ENCODE measurements around the gene BACH2. TPM values are rescaled to one million over a fixed set of nuclear protein-coding genes. Genes with fewer than 3 reads are reported as not detected.

BACH2 gene
- total RNA-seq, 1 donor from 2014 or later: 90.4 TPM

DNA sequence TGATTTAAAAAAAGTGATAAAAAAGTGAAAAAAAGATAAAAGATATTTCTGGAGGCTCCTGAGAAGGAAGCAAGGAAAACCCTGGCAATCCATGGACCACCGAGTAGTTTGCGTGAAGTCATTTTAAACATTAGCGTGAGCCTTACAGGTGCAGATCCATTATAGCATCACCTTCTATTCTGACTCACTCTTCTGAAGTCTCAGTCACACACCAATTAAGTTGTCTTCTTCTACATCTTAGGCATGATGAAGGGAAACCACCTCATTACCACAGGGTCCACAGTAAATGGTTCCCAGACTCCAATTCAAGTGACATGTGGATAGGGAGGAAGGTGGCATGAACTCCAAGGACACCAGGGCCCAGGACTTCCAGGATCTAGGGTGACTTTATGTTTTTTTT is 303.2 kb downstream of the BACH2 start:
- intact Hi-C loops (cut with micrococcal nuclease): no loop called here
- CTCF ChIA-PET: no interaction called here
- peaks cover 32% of the 10 kb centered on the region for H3K4me1 Mint-ChIP-seq

GRCh38 chr6:89992818-89993217 is 303.8 kb downstream of the BACH2 start:
- H3K36me3 Mint-ChIP-seq (ENCODE audit: low read depth): peaks cover 67% of the 10 kb centered on the region
- ATAC-seq (ENCODE audit: low read depth): no peak
- H3K27me3 Mint-ChIP-seq: no peaks in the 10 kb centered on the region
- no peak for DNase-seq
- ChIA-PET CTCF (interaction anchor here (0.6 kb wide), 1 partner anchor 349 kb away, joined by 3 read pairs; no protein-coding TSS in a partner anchor), POLR2A (no interaction called here)
- H3K27ac Mint-ChIP-seq: peak overlapping the region; percentile 53
- H3K4me1 Mint-ChIP-seq: peaks cover 27% of the 10 kb centered on the region
- intact Hi-C loops (cut with micrococcal nuclease): no loop called here
- TF ChIP-seq, protein P1, sequence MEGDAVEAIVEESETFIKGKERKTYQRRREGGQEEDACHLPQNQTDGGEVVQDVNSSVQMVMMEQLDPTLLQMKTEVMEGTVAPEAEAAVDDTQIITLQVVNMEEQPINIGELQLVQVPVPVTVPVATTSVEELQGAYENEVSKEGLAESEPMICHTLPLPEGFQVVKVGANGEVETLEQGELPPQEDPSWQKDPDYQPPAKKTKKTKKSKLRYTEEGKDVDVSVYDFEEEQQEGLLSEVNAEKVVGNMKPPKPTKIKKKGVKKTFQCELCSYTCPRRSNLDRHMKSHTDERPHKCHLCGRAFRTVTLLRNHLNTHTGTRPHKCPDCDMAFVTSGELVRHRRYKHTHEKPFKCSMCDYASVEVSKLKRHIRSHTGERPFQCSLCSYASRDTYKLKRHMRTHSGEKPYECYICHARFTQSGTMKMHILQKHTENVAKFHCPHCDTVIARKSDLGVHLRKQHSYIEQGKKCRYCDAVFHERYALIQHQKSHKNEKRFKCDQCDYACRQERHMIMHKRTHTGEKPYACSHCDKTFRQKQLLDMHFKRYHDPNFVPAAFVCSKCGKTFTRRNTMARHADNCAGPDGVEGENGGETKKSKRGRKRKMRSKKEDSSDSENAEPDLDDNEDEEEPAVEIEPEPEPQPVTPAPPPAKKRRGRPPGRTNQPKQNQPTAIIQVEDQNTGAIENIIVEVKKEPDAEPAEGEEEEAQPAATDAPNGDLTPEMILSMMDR (IDR thresholded peaks at IDR 0.05): no peak
- no peaks in the 10 kb centered on the region for H3K9me3 Mint-ChIP-seq
- no peak overlapping the region for H3K4me3 Mint-ChIP-seq

More for the DNA sequence above, 303.2 kb downstream of the BACH2 start:
- no peaks in the 10 kb centered on the region for H3K27me3 Mint-ChIP-seq
- ATAC-seq (ENCODE audit: low read depth): peak; percentile 52
- H3K9me3 Mint-ChIP-seq: no peaks in the 10 kb centered on the region
- H3K4me3 Mint-ChIP-seq: no peak overlapping the region
- POLR2A ChIA-PET: no interaction called here
- peaks cover 68% of the 10 kb centered on the region for H3K36me3 Mint-ChIP-seq (ENCODE audit: low read depth)
- H3K27ac Mint-ChIP-seq: peak overlapping the region; percentile 53
- no peak for DNase-seq
- TF ChIP-seq, protein P1 (IDR thresholded peaks at IDR 0.05): no peak

GRCh38 chr6:89989742-89990141 is 306.9 kb downstream of the BACH2 start:
- intact Hi-C loops (cut with micrococcal nuclease): no loop called here
- Mint-ChIP-seq H3K27me3 (no peaks in the 10 kb centered on the region), H3K4me3 (no peak overlapping the region), H3K9me3 (no peaks in the 10 kb centered on the region), H3K4me1 (peaks cover 20% of the 10 kb centered on the region), H3K27ac (peak overlapping the region; percentile 47), H3K36me3 (ENCODE audit: low read depth) (peaks cover 66% of the 10 kb centered on the region)
- TF ChIP-seq, protein P1 (IDR thresholded peaks at IDR 0.05): no peak
- POLR2A ChIA-PET: interaction anchor here (1.0 kb wide), 1 partner anchor 10 kb away, joined by 3 read pairs; no protein-coding TSS in a partner anchor
- CTCF ChIA-PET: no interaction called here
- ATAC-seq (ENCODE audit: low read depth) (no peak), DNase-seq (no peak)

- TF ChIP-seq, protein P1 (IDR thresholded peaks at IDR 0.05): no peak
- Mint-ChIP-seq H3K36me3 (ENCODE audit: low read depth) (peaks cover 71% of the 10 kb centered on the region), H3K9me3 (no peaks in the 10 kb centered on the region), H3K4me3 (no peak overlapping the region), H3K27me3 (no peaks in the 10 kb centered on the region), H3K27ac (no peak overlapping the region), H3K4me1 (peaks cover 18% of the 10 kb centered on the region)
- intact Hi-C loops (cut with micrococcal nuclease): no loop called here
- CTCF ChIA-PET: interaction anchor here (3.0 kb wide), 1 partner anchor 229 kb away, joined by 8 read pairs; no protein-coding TSS in a partner anchor
- POLR2A ChIA-PET: interaction anchor here (1.0 kb wide), 1 partner anchor 13 kb away, joined by 3 read pairs; no protein-coding TSS in a partner anchor
- DNase-seq (no peak), ATAC-seq (ENCODE audit: low read depth) (no peak)
These were observed 308.8 kb downstream of the BACH2 start for GRCh38 chr6:89987830-89988229.

DNA sequence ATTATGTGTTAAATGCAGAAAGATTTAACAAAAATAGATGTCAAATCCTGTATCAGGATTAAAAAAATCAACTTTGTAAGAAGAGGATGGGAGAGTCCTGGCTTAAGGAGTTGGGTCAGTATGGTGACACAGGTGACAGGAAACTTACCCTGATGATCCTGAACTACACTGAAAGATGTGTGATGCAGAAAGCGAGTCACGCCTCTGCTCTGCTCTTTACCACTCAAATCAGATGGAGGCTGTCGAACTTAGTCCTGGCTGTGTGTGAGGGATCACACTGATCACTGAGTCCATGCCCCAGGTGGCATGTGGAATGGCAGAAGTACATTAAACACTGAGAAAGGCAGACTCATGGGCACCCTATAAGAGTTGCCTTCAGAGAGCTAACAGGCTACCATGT is 309.5 kb downstream of the BACH2 start:
- Mint-ChIP-seq H3K27ac (peak overlapping the region; percentile 71), H3K4me3 (no peak overlapping the region), H3K4me1 (peaks cover 18% of the 10 kb centered on the region), H3K9me3 (no peaks in the 10 kb centered on the region), H3K27me3 (no peaks in the 10 kb centered on the region), H3K36me3 (ENCODE audit: low read depth) (peaks cover 71% of the 10 kb centered on the region)
- ChIA-PET POLR2A (interaction anchor here (0.6 to 1.0 kb wide), 2 partner anchors 14 to 49 kb away, joined by 3 read pairs; no protein-coding TSS in a partner anchor), CTCF (interaction anchor here (2.2 to 3.0 kb wide), 2 partner anchors 17 to 230 kb away, joined by 5 to 8 read pairs; no protein-coding TSS in a partner anchor)
- intact Hi-C loops (cut with micrococcal nuclease): no loop called here
- DNase-seq: no peak
- TF ChIP-seq, protein P1 (IDR thresholded peaks at IDR 0.05): no peak
- no peak for ATAC-seq (ENCODE audit: low read depth)
